HG03139 (cell line): Measurements from ENCODE around the gene FSTL4.
A peak's percentile ranks its signal among the peaks of the same experiment; 100 is the strongest.
"Not testable (repeated sequence)": the region's sequence is repeated elsewhere in the genome, so short reads cannot be mapped to it uniquely, and the experiment has no call there.

Experiments used
- ATAC-seq: cut with Tn5 transposase; IDR thresholded peaks from one replicate; pipeline ENCODE4 v1.9.1; 2021; ENCODE audit not compliant: unreplicated experiment

FSTL4 gene

GRCh38 chr5:133559960-133560359 lies 52.4 kb downstream of the FSTL4 start:
- no peak for ATAC-seq

- no peak for ATAC-seq
Measured at GRCh38 chr5:133556551-133556950, 55.8 kb downstream of the FSTL4 start.

GRCh38 chr5:133554279-133554678 lies 58.1 kb downstream of the FSTL4 start:
- no peak for ATAC-seq

GRCh38 chr5:133552925-133553525 lies 59.3 kb downstream of the FSTL4 start:
- peak; percentile 60 for ATAC-seq

- ATAC-seq = no peak
Measured at GRCh38 chr5:133546500-133546899, 65.8 kb downstream of the FSTL4 start.

GRCh38 chr5:133544346-133544745 lies 68.0 kb downstream of the FSTL4 start:
- no peak for ATAC-seq

GRCh38 chr5:133539818-133540217 lies 72.5 kb downstream of the FSTL4 start:
- ATAC-seq = no peak

GRCh38 chr5:133538718-133539117 lies 73.6 kb downstream of the FSTL4 start:
- ATAC-seq = no peak

GRCh38 chr5:133535241-133535929 lies 77.0 kb downstream of the FSTL4 start:
- ATAC-seq = not testable (repeated sequence)

GRCh38 chr5:133534566-133534965 lies 77.8 kb downstream of the FSTL4 start:
- ATAC-seq = no peak

- ATAC-seq = no peak
Measured at GRCh38 chr5:133533541-133533940, 78.8 kb downstream of the FSTL4 start.

- no peak for ATAC-seq
Measured at GRCh38 chr5:133531594-133531993, 80.7 kb downstream of the FSTL4 start.

GRCh38 chr5:133531178-133531577 lies 81.2 kb downstream of the FSTL4 start:
- no peak for ATAC-seq

- no peak for ATAC-seq
Measured at GRCh38 chr5:133530270-133530669, 82.1 kb downstream of the FSTL4 start.

- no peak for ATAC-seq
Measured at GRCh38 chr5:133528841-133529240, 83.5 kb downstream of the FSTL4 start.

GRCh38 chr5:133527311-133527710 lies 85.0 kb downstream of the FSTL4 start:
- no peak for ATAC-seq

- no peak for ATAC-seq
Measured at GRCh38 chr5:133526368-133526767, 86.0 kb downstream of the FSTL4 start.

- no peak for ATAC-seq
Measured at GRCh38 chr5:133525126-133525525, 87.2 kb downstream of the FSTL4 start.

GRCh38 chr5:133524666-133525065 lies 87.7 kb downstream of the FSTL4 start:
- no peak for ATAC-seq

- no peak for ATAC-seq
Measured at GRCh38 chr5:133523961-133524586, 88.3 kb downstream of the FSTL4 start.

GRCh38 chr5:133523013-133523658 lies 89.2 kb downstream of the FSTL4 start:
- no peak for ATAC-seq

GRCh38 chr5:133521801-133522200 lies 90.5 kb downstream of the FSTL4 start:
- no peak for ATAC-seq
